ENCODE data around the gene SLX9.

DNA sequence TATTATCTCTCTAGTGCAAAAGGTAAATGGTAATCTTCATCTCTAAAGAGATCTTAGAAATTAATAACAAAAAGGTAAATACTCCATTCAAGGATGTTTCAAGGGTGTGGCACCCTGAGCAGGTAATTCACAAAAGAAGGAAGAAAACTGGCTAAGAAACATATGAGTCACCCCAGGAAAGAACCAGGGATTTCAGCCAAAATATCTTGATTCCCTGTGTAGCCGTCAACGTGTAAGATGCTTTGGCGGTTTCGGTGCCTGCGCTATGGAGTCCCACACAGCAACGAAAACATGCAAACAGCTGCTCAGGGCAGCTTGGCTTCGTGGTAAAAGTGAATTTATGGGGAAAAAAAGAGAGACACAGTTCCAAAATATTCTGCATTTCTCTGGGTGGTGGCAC, 22.9 kb upstream of the SLX9 start:
- TF ChIP-seq, protein P1, sequence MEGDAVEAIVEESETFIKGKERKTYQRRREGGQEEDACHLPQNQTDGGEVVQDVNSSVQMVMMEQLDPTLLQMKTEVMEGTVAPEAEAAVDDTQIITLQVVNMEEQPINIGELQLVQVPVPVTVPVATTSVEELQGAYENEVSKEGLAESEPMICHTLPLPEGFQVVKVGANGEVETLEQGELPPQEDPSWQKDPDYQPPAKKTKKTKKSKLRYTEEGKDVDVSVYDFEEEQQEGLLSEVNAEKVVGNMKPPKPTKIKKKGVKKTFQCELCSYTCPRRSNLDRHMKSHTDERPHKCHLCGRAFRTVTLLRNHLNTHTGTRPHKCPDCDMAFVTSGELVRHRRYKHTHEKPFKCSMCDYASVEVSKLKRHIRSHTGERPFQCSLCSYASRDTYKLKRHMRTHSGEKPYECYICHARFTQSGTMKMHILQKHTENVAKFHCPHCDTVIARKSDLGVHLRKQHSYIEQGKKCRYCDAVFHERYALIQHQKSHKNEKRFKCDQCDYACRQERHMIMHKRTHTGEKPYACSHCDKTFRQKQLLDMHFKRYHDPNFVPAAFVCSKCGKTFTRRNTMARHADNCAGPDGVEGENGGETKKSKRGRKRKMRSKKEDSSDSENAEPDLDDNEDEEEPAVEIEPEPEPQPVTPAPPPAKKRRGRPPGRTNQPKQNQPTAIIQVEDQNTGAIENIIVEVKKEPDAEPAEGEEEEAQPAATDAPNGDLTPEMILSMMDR (conservative IDR thresholded peaks at IDR 0.05; ENCODE audit: low read depth, low read length) = no peak
- TF ChIP-seq EZH2phosphoT487 (IDR thresholded peaks at IDR 0.05; ENCODE audit: borderline replicate concordance, low read length) = no peak
- TF ChIP-seq EZH2 (IDR thresholded peaks at IDR 0.05; ENCODE audit: low read length, unreplicated experiment) = no peak
